ENCODE measurements around the gene KRT79. TPM values are rescaled to one million over a fixed set of nuclear protein-coding genes. Genes with fewer than 3 reads are reported as not detected.
"Not testable (repeated sequence)": the region's sequence is repeated elsewhere in the genome, so short reads cannot be mapped to it uniquely, and the experiment has no call there.

The KRT79 gene
- total RNA-seq, 1 donor from 2014 or later, result 0.21 TPM

GRCh38 chr12:52806821-52807543 lies 27.1 kb downstream of the KRT79 start:
- DNase-seq, result no peak

GRCh38 chr12:52806169-52806811 lies 27.8 kb downstream of the KRT79 start:
- DNase-seq, result no peak

DNA sequence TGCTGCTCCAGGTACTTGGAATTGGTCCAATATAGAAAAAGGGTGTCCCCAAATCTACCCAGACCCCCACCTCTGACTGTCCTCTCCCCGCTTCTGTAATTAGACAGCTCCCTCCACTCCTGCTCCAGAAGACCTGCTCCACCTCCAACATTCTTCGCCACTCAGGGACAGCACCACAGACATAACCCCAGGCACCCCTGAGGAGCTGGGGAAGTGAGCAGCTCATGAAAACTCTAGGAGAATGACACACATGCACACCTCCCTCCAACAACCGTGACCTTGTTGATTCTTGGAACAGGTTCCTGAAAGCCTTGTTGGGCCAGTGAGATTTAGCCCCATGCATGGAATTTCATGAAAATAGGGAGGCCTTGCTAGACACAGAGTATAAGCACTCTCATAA lies 28.4 kb downstream of the KRT79 start:
- no peak for DNase-seq

- no peak for DNase-seq
These were observed 29.1 kb downstream of the KRT79 start for GRCh38 chr12:52805000-52805399.

GRCh38 chr12:52802442-52802841 lies 31.7 kb downstream of the KRT79 start:
- DNase-seq, result no peak

GRCh38 chr12:52801773-52802172 lies 32.3 kb downstream of the KRT79 start:
- DNase-seq, result no peak

GRCh38 chr12:52800259-52800917 lies 33.7 kb downstream of the KRT79 start:
- DNase-seq, result no peak

DNA sequence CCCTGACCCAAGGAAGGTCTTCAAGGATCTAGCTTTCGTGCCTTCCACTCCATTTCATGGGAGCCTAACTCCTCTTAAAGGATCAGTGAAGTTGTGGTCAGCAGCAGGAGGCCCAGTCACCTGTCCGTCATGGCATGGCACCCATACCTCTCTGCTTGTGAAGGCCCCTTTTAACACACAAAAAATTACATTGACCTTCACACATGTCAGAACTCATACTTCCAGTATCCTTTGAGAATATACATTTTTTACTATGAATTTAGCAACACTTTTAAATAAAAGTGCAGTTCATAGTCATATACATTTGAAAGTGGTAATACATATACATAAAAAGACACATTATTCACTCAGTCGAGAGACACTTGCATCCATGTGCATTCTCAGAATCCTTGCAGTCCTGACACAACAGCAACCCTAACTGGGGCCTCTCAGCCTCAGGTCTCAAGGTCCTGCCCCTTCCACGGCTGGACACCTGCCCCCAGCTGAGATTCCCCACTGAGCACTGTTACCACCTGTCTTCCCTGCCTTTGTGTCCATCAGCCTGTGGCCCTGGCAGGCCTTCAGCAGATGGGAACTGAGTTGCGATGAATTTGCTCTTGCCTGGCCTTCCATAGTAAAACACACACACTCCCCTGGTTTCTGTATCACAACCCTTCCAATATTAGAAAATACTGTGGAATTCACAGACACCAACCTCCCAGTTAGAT lies 34.5 kb downstream of the KRT79 start:
- no peak for DNase-seq

- DNase-seq, result no peak
These were observed 35.2 kb downstream of the KRT79 start for GRCh38 chr12:52798671-52799504.

GRCh38 chr12:52798003-52798670 lies 36.0 kb downstream of the KRT79 start:
- DNase-seq, result no peak

DNA sequence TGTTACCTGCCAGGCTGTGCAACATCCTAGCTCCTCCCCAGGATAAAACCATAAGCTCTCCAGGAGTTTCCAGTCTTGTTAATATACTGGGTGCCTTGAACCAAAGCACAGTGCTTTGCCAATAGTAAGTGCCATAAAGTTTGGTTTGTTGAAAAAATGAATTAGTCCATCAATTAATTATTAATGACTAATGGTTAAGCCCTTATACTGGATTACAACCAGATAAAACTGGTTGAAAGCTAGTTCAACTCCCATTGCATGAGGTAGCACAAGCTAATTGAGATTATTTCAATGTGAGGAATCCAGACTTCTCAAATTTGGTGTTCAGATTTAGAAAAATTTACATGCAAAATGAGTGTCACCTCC lies 36.6 kb downstream of the KRT79 start:
- no peak for DNase-seq

DNA sequence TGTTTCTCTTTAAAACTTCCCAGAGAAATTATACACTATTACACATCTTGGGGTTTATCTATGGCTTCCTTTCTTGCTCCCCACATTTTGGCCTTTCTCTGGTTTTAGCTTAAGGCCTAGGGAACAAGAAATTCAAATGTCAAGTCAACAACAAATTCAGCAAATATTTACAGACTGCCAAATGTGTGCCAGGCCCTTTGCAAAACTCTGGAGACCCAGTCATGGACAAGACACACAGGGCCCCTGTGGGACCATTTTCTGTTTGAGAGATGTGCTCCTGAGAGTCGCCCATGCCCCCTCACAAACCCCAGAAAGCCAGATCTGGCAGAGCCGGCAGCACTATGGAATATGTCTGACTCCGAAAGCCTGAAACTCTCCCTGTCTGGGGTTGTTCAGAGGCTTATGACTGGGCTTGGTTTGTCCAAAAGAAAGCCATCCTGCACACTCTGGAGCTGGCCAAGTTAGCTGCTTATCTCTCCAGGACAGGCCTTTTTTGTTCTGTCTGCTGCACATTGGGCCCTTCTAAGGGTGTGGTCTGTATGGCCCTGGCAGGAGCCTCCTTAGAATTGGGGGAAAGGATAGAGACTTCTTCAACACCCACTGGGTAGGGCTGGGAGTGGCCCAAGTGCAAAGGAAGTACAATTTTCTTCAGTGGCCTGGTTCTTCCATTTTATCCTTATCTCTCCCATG lies 37.1 kb downstream of the KRT79 start:
- DNase-seq, result no peak

- no peak for DNase-seq
These were observed 37.7 kb downstream of the KRT79 start for GRCh38 chr12:52796429-52796794.

DNA sequence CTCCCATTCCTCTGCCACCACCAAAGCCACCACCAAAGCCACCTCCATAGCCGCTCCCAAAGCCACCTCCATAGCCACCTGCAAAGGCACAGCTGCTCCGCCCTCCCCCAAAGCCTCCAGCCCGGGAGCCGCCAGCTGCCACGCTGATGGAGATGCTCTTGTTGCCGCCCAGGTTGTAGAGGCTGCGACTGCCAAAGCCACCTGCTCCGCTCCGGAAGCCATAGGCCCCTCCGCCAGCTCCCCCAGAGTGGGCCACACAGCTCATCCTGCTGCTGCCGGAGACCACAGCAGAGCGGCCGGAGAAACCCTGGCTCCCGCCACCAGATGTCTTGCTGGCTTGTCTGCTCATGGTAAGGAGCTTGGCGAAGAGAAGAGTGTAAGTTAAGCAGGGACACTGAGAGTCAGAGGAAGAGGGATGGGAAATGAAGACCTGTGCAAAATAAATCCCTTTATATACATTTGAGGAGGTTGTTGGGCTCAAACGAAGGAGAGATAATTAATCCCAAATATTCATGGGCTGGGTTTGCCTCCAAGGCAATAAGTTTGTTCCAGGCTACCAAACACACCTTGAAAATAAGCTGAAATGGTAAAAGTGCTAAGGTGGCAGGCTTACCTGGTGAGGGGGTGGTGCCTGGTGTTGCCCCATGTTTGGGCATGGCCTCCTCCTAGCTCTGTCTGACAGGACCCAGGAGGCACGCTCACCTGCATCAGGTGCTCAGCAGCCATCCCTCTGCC lies 38.2 kb downstream of the KRT79 start, which contains the start of gene KRT3:
KRT3 (minus strand) TSS at position 424 of the 735 bp plus-strand sequence; CDS start at position 349, 75 bp downstream.
- no peak for DNase-seq

GRCh38 chr12:52795332-52795674 lies 38.8 kb downstream of the KRT79 start:
- not testable (repeated sequence) for DNase-seq

DNA sequence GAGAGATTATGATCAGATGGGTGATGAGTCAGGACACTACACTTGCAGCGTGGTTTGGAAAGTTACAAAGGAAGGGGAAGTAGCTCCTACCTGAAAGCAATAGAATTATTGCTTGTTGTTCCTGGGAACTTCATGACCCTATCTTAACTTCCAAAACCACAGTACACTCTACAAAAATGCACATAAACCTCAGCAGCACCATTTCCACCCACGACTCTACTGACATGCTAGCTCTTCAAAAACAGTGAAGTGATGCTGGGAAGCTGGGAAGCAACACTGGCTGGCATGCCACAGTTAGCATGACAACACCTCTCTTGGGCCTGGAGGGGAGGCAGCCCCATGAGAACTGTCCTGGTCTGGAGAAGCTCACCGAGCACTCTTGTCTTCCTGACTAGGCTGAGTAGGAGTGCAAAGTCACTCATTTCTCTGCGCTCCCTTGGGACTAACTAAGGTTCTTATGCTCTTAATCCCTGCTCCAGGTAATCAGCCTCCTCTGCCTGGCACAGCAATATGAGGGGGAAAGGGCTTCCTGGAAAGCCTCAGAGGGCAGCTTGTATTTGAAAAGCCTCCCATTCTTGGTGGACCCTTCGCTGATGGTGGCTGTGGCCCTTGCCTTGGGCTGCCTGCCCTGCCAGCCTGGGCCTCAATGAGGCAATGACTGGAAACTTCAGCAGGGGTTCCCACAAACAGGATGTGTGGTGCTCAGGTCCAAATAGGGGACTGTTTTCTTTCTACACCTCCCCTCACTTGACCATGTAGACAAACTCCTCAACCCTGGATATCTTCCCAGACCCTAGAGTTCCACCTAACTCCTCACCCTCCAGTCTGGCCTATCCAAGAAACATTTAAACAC lies 39.4 kb downstream of the KRT79 start:
- DNase-seq, result no peak

- DNase-seq, result no peak
These were observed 41.7 kb downstream of the KRT79 start for GRCh38 chr12:52792185-52793029.

Measured in tongue (tissue), 2 donors.